ENCODE measurements around the gene HEATR5A.

HEATR5A gene

DNA sequence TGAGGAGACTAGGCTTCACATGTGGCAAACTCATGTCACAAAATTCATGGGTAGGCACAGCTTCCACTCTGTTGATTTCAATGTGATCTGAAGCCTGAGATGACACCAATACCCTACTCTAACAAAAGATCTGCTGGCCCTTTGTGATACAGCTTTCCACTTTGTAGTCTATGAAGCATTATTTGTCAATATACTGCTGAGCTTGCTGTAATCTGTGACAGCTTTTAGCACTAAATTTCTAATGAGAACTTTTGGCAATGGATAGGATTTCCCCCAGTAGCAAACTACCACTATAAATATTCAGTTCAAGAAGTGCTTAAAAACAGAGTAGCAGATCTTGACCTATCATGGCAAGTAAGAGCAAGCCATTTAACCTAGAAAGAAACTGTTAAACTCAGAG is 5.6 kb upstream of the HEATR5A start:
- DNase-seq, result no peak

DNA sequence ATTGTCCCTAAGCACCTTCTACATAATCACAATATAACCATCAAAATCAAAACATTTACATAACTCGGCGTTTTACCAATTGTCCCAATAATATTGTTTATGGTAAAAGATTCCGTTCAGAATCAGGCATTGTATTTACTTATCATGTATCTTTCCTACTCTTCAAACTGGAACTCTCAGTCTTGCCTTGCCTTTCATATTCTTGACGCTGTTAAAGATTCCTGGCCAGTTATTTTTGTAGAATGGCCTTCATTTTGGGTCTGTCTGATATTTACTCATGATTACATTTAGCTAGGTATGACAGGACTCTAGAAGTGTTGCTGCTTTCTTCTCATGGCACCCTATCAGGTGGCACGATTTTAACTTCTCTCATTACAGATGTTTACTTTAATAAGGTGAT is 850 bp upstream of the HEATR5A start:
- DNase-seq, result no peak

DNA sequence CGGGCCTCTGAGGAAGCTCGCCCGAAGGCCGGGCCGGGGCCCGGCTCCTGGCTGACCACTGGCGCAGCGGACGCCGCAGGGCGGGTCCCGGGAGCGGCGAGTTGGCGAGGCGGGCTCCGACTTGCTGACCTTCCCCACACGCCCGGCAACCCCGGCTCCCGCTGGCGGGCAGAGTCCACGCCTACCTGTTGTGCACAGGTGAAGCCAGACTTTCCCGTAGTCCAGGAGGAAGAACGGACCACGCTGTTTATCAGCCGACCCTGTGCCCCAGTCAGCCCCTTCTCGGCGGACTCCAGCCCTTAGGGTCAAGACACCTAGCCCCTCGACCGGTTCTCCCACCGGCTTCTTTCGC is 407 bp downstream of the HEATR5A start:
- no peak for DNase-seq

- no peak for DNase-seq
These were observed 977 bp downstream of the HEATR5A start for GRCh38 chr14:31419179-31419966.

DNA sequence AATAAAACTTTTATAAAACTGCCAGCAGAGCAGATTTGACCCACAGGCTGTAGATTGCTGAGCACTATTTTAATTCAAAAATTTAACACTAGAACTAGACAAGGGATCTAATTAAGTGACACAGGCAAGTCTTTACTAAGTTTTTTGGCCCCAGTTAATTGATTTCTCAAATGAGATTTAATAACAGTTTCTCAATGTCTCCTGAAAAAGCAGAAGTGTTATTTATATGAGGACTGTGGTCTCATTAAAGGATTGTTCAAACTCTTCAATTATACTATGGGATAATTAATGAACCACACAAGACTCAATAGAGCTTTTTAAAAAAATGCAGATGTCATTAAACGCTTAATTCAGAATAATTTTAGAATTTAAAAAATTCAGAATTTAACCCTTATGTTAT is 1.9 kb downstream of the HEATR5A start:
- DNase-seq, result no peak

GRCh38 chr14:31414190-31414833 is 6.0 kb downstream of the HEATR5A start:
- no peak for DNase-seq

GRCh38 chr14:31411218-31411727 is 9.1 kb downstream of the HEATR5A start:
- no peak for DNase-seq

- DNase-seq, result peak; percentile 78
These were observed 10.2 kb downstream of the HEATR5A start for GRCh38 chr14:31410048-31410650.

DNA sequence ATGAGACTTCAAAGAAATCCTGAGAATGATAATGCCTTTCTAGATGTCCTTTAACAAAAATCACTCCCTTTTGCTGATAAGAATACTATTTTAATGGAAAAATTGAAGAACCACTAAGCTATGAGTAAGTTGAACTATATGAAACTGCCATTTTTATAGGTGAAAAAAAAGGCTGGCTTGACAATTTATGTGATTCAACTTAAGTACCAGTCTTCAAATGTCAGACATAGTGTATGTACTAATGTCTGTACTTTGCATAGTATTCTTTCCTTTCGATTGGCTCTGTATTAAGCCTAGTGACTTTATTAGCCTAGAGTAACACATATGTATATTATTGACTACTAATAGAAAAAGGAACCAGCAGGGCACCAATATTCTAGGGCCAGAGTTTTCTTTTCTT is 11.9 kb downstream of the HEATR5A start:
- no peak for DNase-seq

DNA sequence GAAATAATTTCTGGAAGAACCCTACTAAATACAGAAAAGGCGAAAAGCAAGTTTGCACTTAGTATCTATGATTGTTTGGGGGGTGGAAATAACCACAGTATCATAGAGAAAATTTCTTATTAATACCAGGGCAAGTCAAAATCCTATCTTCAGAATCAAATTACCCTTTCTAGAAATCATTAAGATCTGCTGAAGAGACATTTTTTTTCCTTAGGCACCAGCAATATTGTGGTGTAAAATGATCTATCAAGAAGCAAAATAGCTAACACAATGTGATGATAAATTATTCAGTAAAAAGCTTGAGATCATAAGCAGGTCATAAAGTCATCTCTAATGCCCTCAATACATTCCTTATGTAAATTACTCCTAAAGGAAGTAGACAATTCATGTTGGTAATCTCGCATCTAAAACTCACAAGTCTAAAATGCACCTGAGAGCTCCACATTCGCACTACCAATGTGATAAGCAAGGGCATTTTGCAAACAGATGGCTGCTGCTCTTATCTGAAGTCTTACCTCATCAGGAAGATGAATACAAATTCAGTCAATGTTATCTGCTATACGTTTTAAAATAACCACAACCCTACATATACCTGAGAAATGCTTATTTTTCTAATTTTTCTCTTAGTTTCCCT is 14.6 kb downstream of the HEATR5A start:
- no peak for DNase-seq

DNA sequence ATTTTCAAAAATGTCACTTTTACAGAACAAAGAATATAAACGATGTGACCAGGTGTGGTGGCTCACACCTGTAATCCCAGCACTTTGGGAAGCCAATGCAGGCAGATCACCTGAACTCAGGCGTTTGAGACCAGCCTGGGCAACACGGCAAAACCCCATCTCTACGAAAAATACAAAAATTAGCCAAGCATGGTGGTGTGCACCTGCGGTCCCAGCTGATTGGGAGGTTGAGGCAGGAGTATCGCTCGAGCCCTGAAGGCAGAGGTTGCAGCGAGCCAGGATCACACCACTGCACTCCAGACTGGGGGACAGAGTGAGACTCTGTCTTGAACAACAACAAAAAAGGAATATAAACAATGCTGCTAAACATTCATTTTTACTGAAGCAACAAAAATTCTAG is 15.2 kb downstream of the HEATR5A start:
- DNase-seq, result no peak

DNA sequence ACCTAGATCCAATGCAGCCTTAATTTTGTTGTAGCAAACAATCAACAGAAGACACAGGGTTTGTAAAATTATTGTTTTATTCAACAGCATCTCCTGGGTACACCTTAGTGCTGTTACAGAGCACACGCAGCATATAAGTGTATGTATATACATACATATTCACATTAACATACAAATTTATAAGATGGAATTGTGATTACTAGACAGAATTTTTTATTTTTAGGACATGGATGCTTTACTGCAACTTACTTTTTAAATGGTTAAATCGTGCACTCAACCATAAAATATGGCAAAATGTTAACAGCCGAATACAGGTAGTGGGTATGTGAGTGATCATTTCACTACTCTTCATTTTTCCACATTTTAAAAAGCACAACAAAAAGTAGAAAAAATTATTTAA is 16.6 kb downstream of the HEATR5A start:
- DNase-seq, result no peak

- DNase-seq, result no peak
These were observed 17.4 kb downstream of the HEATR5A start for GRCh38 chr14:31402764-31403439.

GRCh38 chr14:31401369-31401932 is 18.9 kb downstream of the HEATR5A start:
- no peak for DNase-seq

DNA sequence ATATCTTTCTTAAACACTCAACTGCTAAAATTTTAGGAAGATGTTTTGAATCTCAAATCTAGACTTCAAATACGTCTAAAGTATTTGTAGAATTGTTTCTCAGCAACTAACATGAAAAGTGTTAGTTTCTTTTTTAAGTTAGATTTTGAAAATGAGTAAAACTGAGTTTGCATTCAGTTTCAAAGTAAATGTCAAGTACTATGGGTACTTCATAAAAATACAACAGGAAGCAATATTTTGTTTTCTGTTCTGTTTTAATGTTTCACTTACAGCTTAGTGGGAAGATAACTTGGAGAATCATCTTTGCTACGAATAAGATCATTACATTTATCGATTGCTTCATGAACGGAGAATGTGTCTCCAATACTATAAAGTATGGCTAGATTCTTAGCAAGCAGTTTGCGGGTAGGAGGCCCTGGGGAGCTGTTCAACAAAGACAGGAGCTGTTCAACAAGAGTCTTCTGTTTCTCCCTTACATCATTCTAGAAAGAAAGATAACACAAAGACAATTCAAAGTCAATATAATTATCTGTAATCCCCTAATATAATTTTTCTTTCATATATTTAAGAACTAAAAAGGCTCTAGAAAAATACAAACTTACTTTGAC is 20.2 kb downstream of the HEATR5A start:
- no peak for DNase-seq

- no peak for DNase-seq
These were observed 24.7 kb downstream of the HEATR5A start for GRCh38 chr14:31395572-31396205.

DNA sequence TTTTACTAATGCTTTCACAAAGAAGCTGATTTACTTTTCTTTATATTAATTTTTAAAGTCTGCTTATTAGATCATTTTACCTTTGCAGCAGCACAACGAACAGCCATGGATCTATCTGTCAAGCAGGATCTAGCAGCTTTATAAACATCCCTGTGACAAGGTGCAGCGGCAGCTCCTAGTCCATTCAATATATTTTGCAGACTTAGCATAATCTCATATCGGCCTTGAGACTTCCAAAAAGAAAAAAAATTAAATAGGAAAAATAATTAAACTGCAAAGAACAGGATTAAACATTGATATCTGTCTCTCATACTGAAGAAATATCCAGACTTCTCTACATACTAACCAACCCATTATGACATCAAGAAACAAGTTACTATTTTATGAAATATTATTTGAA is 25.2 kb downstream of the HEATR5A start:
- no peak for DNase-seq

DNA sequence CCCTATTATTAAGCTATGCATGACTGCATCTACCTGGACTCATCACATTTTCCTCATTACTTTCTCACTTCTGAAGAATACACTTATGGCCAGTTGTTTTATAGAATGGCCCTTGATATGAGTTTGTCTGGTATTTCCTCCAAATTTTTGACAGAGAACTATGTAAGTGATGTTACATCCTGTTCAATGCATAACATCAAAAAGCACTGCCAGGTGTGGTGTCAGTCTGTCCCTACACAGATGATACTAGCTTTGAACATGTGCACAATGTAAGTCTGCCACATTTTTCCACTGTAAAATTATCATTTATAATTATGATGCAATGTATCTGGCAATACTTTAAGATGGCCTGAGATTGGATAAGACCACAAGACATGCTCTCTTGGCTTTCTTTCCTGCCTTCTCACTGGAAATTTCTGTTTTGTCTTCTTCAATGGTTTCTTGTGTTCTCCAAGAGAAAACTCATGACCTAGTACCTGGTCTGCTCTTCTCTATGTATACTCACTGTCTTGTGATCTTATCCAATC is 28.3 kb downstream of the HEATR5A start:
- no peak for DNase-seq

GRCh38 chr14:31391473-31391872 is 28.9 kb downstream of the HEATR5A start:
- no peak for DNase-seq

DNA sequence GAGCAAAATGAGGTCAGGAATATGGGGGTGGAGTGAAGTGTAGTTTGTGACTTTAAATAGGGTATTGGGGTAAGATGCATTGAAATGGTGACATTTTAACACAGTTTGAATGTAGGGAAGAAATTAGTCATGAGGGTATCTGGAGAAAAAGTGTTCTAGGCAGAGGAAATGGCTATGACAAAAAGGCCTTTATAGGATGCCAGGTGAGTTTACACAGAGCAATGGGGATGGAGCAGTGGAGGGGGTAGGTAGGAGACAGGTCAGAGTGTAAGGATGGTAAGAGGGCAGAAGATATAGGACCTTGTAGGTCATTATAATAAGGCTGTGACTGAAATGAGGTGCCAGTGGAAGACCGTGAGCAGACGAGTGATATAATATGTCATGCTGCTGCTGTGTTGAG is 30.4 kb downstream of the HEATR5A start:
- no peak for DNase-seq

- DNase-seq, result no peak
These were observed 31.5 kb downstream of the HEATR5A start for GRCh38 chr14:31388687-31389413.

Measured in GF-D8 (cell line).